ENCODE measurements around the gene RNF40.

The RNF40 gene

DNA sequence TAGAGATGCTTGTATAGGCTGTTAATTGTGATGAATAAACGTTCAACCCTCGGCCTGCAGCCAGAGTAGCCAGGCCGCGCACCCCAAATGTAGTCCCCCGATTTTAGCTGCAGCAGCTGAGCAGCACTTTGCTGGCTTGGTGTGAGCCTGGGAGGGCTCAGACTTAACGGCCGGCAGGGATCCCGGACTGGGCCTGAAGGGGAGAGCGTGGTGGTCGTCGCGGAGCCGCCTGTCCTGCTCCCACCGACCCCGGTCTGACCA is 12.9 kb downstream of the RNF40 start:
- DNase-seq (ENCODE audit: low read depth) = no peak
- TF ChIP-seq, protein P1, sequence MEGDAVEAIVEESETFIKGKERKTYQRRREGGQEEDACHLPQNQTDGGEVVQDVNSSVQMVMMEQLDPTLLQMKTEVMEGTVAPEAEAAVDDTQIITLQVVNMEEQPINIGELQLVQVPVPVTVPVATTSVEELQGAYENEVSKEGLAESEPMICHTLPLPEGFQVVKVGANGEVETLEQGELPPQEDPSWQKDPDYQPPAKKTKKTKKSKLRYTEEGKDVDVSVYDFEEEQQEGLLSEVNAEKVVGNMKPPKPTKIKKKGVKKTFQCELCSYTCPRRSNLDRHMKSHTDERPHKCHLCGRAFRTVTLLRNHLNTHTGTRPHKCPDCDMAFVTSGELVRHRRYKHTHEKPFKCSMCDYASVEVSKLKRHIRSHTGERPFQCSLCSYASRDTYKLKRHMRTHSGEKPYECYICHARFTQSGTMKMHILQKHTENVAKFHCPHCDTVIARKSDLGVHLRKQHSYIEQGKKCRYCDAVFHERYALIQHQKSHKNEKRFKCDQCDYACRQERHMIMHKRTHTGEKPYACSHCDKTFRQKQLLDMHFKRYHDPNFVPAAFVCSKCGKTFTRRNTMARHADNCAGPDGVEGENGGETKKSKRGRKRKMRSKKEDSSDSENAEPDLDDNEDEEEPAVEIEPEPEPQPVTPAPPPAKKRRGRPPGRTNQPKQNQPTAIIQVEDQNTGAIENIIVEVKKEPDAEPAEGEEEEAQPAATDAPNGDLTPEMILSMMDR (IDR thresholded peaks at IDR 0.05; ENCODE audit: control insufficient read depth, insufficient read depth, low read depth, low read length, missing control alignments) = no peak
- peak overlapping the region; percentile 47 for H3K4me3 ChIP-seq (ENCODE audit: control insufficient read depth, low read depth, low read length)

DNA sequence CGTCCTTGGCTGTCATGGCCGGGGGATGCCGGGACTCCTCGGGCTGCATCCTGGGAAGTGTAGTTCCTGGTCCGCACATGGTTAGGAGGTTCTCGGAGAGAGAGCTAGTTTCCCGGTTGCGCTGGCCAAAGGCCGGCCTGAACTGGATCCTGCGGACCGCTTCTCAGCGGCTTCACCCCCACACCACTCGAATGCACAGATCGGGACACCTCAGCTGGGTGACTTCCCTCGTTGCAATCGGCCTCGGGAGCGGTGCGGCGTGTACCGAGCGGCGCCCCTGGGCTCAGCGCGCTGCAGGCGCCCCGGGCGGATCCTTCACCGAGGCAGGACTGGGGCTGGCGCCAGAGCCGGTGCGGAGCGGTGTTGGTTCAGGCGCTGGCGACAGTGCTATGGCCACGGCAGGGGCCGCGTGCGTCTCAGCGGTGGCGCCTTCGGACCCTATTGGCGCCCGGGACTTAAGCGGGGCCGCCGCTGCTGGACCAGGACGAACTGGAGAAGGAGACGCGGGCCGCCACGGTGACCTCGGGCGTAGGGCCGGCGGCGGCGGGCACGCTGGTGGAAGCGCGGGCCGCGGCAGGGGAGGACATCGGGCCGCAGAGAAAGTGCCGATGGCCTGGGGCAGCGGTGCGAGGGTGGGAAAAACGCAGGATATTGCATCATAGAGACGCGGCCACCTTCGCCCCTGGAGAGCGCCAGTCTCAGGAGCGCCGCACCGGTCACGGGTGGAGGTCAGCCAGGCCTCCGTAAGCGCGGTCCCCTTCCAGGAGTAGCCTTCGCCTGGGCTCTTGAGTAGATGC is 13.5 kb downstream of the RNF40 start:
- DNase-seq (ENCODE audit: low read depth) = no peak
- H3K4me3 ChIP-seq (ENCODE audit: control insufficient read depth, low read depth, low read length) = peak overlapping the region; percentile 47
- TF ChIP-seq, protein P1 (IDR thresholded peaks at IDR 0.05; ENCODE audit: control insufficient read depth, insufficient read depth, low read depth, low read length, missing control alignments) = no peak

DNA sequence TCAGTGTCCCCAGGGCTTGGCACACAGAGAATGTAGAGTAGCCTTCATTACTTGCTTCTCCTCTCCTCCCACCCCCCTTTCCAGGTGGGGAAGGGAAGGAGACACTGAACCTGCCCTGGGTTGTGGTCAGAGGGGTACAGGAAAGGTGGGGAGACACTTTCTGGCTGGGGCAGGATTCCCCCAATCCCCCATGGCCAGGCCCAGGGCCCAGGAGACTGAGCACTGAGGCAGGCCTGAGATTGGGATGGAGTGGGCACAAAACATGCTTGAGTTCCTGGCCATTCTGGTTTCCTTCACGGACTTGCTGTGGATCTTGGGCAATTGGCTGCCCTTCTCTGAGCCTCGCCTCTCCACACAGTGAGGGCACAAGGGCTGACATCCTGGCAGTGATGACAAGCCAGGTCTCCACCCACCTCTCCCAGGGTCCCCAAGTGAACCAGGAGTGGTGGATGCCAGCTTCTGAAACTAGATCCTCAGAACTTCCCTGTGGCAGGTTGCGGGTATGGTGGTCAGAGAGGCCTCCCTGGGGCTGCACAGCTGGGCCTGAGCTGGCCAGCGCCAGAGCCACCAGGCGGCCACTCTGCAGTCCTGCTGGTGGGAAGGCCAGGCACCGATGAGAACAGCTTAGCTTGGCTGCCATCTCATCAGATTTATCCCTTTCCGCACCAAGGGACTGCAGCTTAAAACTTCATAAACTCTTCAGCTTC is 15.6 kb downstream of the RNF40 start:
- TF ChIP-seq, protein P1 (IDR thresholded peaks at IDR 0.05; ENCODE audit: control insufficient read depth, insufficient read depth, low read depth, low read length, missing control alignments) = peak; percentile 7
- no peak overlapping the region for H3K4me3 ChIP-seq (ENCODE audit: control insufficient read depth, low read depth, low read length)
- no peak for DNase-seq (ENCODE audit: low read depth)

DNA sequence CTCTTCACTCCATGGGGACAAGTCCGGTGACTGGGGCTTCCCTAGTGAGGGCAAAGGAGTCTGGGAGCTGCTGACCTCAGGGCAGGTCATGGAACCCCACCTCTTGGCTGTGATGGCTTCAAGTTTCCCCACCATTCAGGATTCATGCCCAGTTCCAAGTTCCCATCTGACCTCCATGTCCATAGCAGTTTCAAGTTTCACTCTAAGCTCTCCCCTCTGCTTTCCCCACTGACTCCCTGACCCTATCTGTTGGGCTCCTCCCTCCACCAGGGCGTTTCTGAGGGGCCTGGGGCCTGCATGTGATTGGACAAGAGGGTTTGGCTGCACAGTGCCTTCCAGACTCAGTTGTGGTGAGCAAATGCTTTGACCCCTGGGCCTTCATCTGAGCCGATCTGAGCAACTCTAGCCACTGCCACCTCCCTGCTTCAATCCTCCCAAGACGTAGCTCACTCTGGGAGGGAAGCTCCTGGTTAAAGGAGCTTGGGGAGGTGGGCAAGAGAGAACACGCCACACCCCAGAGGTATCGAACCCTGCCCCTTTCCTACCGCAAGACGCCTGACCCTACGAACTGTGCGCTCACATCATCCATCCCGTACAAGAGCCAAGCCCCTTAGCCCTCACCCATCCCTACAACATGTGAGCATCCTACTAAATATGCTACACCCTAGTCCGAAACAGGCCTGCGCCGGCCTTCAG is 16.6 kb downstream of the RNF40 start:
- TF ChIP-seq, protein P1 (IDR thresholded peaks at IDR 0.05; ENCODE audit: control insufficient read depth, insufficient read depth, low read depth, low read length, missing control alignments) = no peak
- H3K4me3 ChIP-seq (ENCODE audit: control insufficient read depth, low read depth, low read length) = no peak overlapping the region
- DNase-seq (ENCODE audit: low read depth) = no peak

DNA sequence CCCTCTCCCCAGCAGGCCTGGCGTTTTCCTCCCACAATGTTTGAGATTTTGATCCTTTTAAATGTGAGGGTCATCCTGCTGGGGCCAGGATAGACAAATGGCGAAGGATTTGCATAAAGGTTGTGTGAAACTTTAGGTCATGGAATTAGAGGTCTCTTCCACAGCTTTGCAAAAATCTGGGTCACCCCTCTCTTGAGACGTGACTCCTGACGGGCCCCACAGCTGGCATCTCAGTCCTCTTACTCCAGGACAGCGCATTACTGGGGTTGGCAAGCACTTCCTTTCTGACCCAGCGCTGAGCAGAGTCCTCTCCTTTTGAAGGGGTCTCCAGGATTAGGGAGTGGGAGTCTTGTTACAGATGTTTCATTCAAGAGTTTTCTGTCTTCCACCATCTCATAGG is 17.5 kb downstream of the RNF40 start:
- no peak for DNase-seq (ENCODE audit: low read depth)
- no peak overlapping the region for H3K4me3 ChIP-seq (ENCODE audit: control insufficient read depth, low read depth, low read length)
- TF ChIP-seq, protein P1 (IDR thresholded peaks at IDR 0.05; ENCODE audit: control insufficient read depth, insufficient read depth, low read depth, low read length, missing control alignments) = no peak

DNA sequence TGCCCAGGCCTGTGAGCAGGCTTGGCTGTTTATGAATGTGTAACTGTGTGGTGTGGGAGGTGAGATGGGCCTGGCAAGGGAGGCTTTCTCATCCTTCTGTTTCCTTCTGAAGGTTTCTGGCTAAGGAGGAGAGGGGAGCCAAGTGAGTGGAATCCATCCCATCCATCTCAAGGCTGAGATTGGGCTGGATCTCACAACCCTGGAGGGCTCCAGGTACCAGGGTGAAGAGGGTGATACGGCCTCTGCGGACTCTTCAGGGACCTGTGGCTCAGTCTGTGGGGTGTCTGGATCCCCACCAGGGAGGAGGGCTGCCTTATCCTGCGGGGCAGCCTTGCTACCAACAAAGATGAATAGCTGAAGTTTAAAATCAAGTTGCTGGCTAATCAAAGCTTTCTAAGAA is 17.9 kb downstream of the RNF40 start:
- DNase-seq (ENCODE audit: low read depth) = no peak
- no peak overlapping the region for H3K4me3 ChIP-seq (ENCODE audit: control insufficient read depth, low read depth, low read length)
- TF ChIP-seq, protein P1 (IDR thresholded peaks at IDR 0.05; ENCODE audit: control insufficient read depth, insufficient read depth, low read depth, low read length, missing control alignments) = no peak
